ENCODE measurements around the gene ID4.

GRCh38 chr6:19852090-19852457 is 14.9 kb downstream of the ID4 start:
- TF ChIP-seq CTCF (IDR thresholded peaks at IDR 0.05 in 2 of 3, conservative IDR thresholded peaks at IDR 0.05 in 1 of 3; ENCODE audit: borderline replicate concordance in 1 of 3, insufficient read depth in 1 of 3, low read depth in 2 of 3, low read length in 2 of 3): no peak
- no peak for TF ChIP-seq POLR2A (IDR thresholded peaks at IDR 0.05; ENCODE audit: borderline replicate concordance, extremely low read depth, insufficient read depth, insufficient read length)
- no peak for TF ChIP-seq CBX3 (IDR thresholded peaks at IDR 0.05; ENCODE audit: low read depth)
- TF ChIP-seq EZH2 (IDR thresholded peaks at IDR 0.05): no peak
- TF ChIP-seq CEBPB (IDR thresholded peaks at IDR 0.05; ENCODE audit: low read depth): no peak
- TF ChIP-seq JUND (IDR thresholded peaks at IDR 0.05): no peak
- TF ChIP-seq MAX (IDR thresholded peaks at IDR 0.05): no peak
- TF ChIP-seq ZNF274 (IDR thresholded peaks at IDR 0.05; ENCODE audit: low read depth, low read length): no peak
- TF ChIP-seq POLR2AphosphoS5 (IDR thresholded peaks at IDR 0.05; ENCODE audit: low read depth, low read length): no peak
- TF ChIP-seq RAD21 (IDR thresholded peaks at IDR 0.05; ENCODE audit: low read depth): no peak
- TF ChIP-seq ZFX (IDR thresholded peaks at IDR 0.05): no peak
- TF ChIP-seq SP1 (IDR thresholded peaks at IDR 0.05; ENCODE audit: low read depth): no peak

Data from HCT116 (cell line).